ACC112 (cell line): ENCODE data around the gene CDS2.

Source experiments
- H2AFZ ChIP-seq: fragments of 200-600 bp; sonication (generic); one replicate; pipeline ENCODE4 v1.6.0; 2017; ENCODE audit warnings: antibody characterized with exemption, low read length; ENCODE audit not compliant: unreplicated experiment
- H3K27ac ChIP-seq: fragments of 200-600 bp; sonication (generic); 2 replicates; pipeline ENCODE4 v1.5.1; 2014; ENCODE audit warnings: low read depth, mild to moderate bottlenecking, antibody characterized with exemption, low read length, moderate library complexity
- H3K27me3 ChIP-seq: fragments of 200-600 bp; sonication (generic); 2 replicates; pipeline ENCODE4 v1.6.1; 2014; ENCODE audit warnings: mild to moderate bottlenecking, antibody characterized with exemption, low read length, moderate library complexity, mixed read lengths; ENCODE audit not compliant: insufficient read depth
- H3K36me3 ChIP-seq: fragments of 200-600 bp; sonication (generic); 2 replicates; pipeline ENCODE4 v1.6.1; 2016; ENCODE audit warnings: mild to moderate bottlenecking, antibody characterized with exemption, low read length, moderate library complexity, mixed read lengths; ENCODE audit not compliant: insufficient read depth
- H3K4me1 ChIP-seq: fragments of 200-600 bp; sonication (generic); one replicate; pipeline ENCODE4 v1.6.1; 2016; ENCODE audit warnings: low read length, mixed read lengths; ENCODE audit not compliant: insufficient read depth, unreplicated experiment, control insufficient read depth
- H3K4me3 ChIP-seq: fragments of 200-600 bp; sonication (generic); 2 replicates; pipeline ENCODE4 v1.5.1; 2014; ENCODE audit warnings: mild to moderate bottlenecking, low read depth, low read length
- H3K79me2 ChIP-seq: fragments of 200-600 bp; sonication (generic); one replicate; pipeline ENCODE4 v1.6.0; 2016; ENCODE audit warnings: low read length; ENCODE audit not compliant: control insufficient read depth, unreplicated experiment, insufficient read depth

CDS2 gene

GRCh38 chr20:5136096-5136495 lies 9.3 kb downstream of the CDS2 start:
- H3K36me3 ChIP-seq, result no peaks in the 10 kb centered on the region
- peaks cover 56% of the 10 kb centered on the region for H3K79me2 ChIP-seq
- no peaks in the 10 kb centered on the region for H3K4me1 ChIP-seq
- H2AFZ ChIP-seq, result no peak overlapping the region
- no peak overlapping the region for H3K4me3 ChIP-seq
- H3K27me3 ChIP-seq, result no peaks in the 10 kb centered on the region
- H3K27ac ChIP-seq, result no peak overlapping the region

GRCh38 chr20:5140195-5140594 lies 13.4 kb downstream of the CDS2 start:
- no peak overlapping the region for H3K4me3 ChIP-seq
- H3K27ac ChIP-seq, result no peak overlapping the region
- no peaks in the 10 kb centered on the region for H3K36me3 ChIP-seq
- no peaks in the 10 kb centered on the region for H3K27me3 ChIP-seq
- H3K79me2 ChIP-seq, result peaks cover 48% of the 10 kb centered on the region
- H3K4me1 ChIP-seq, result no peaks in the 10 kb centered on the region
- no peak overlapping the region for H2AFZ ChIP-seq

GRCh38 chr20:5141615-5142014 lies 14.8 kb downstream of the CDS2 start:
- Histone ChIP-seq H3K27me3 (no peaks in the 10 kb centered on the region), H2AFZ (no peak overlapping the region), H3K79me2 (peaks cover 34% of the 10 kb centered on the region), H3K27ac (no peak overlapping the region), H3K4me1 (no peaks in the 10 kb centered on the region), H3K36me3 (no peaks in the 10 kb centered on the region), H3K4me3 (no peak overlapping the region)

DNA sequence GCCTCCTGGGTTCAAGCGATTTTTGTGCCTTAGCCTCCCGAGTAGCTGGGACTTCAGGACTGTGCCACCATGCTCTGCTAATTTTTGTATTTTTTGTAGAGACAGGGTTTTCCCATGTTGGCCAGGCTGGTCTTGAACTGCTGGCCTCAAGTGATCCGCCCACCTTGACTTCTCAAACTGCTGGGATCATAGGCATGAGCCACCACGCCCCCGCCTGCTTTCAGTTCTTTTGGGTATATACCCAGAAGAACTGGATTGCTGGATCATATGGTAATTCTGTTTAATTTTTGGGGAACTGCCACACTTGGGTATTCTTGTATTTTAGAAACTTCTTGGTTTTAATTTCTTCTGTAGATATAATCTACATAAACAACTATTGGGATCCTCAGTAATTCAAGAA lies 17.0 kb downstream of the CDS2 start:
- H2AFZ ChIP-seq, result no peak overlapping the region
- no peaks in the 10 kb centered on the region for H3K36me3 ChIP-seq
- H3K79me2 ChIP-seq, result peaks cover 32% of the 10 kb centered on the region
- no peak overlapping the region for H3K27ac ChIP-seq
- H3K4me1 ChIP-seq, result no peaks in the 10 kb centered on the region
- no peak overlapping the region for H3K4me3 ChIP-seq
- no peaks in the 10 kb centered on the region for H3K27me3 ChIP-seq

- H3K4me1 ChIP-seq, result peaks cover 2% of the 10 kb centered on the region
- no peaks in the 10 kb centered on the region for H3K36me3 ChIP-seq
- no peak overlapping the region for H3K4me3 ChIP-seq
- no peak overlapping the region for H2AFZ ChIP-seq
- no peaks in the 10 kb centered on the region for H3K27me3 ChIP-seq
- H3K79me2 ChIP-seq, result peaks cover 29% of the 10 kb centered on the region
- H3K27ac ChIP-seq, result no peak overlapping the region
Measured at GRCh38 chr20:5145365-5146098, 18.7 kb downstream of the CDS2 start.

DNA sequence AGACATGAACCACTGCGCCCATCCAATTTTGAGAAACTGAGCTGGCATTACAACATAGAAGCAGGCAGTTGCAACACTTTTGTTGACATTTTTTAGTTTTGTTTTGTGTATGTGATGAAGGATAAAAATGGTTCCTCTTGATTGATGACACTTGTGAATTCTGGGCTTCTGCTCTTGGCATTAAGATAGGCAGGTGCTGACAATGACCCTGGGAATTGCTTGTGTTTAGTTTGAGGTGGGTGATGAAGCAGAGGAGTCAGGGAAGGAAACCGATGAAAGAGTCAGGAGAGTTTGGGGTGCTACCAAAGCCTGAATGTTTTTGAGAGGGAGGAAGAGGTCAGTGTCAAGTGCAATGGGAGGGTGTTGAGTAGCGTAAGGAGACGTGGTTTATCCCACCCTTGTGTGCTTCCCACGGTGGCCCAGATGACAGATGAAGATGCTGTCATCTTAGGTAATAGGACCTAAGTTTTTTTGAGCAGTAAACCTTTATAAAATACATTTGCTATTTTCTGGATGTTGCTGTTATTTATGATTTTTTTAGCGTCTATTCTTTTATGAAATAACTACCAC lies 19.4 kb downstream of the CDS2 start:
- no peak overlapping the region for H3K4me3 ChIP-seq
- H2AFZ ChIP-seq, result no peak overlapping the region
- H3K27ac ChIP-seq, result no peak overlapping the region
- H3K27me3 ChIP-seq, result no peaks in the 10 kb centered on the region
- peaks cover 8% of the 10 kb centered on the region for H3K4me1 ChIP-seq
- peaks cover 23% of the 10 kb centered on the region for H3K79me2 ChIP-seq
- H3K36me3 ChIP-seq, result no peaks in the 10 kb centered on the region

GRCh38 chr20:5146871-5147592 lies 20.2 kb downstream of the CDS2 start:
- no peak overlapping the region for H3K4me3 ChIP-seq
- H3K27ac ChIP-seq, result no peak overlapping the region
- H3K79me2 ChIP-seq, result peaks cover 17% of the 10 kb centered on the region
- no peaks in the 10 kb centered on the region for H3K27me3 ChIP-seq
- H2AFZ ChIP-seq, result no peak overlapping the region
- H3K4me1 ChIP-seq, result peaks cover 8% of the 10 kb centered on the region
- no peaks in the 10 kb centered on the region for H3K36me3 ChIP-seq

DNA sequence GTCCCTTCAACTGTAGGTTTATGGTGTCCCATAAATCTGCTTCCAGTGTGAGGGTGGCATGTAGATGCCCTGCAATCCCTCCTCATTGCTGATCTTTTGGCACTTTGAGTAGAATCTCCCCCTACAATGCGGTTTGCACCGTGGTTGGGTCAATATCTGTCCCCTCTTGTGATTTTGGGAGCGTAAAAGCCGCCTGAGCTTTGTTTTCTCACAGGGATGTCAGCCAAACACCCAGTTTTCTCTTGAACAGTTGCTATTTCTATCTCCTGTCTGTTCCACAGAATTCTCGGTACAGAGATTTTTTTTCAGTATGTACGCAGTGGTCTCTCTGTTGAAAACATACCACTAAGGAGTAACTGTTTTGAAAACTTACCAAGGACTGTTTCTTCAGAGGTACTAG lies 21.8 kb downstream of the CDS2 start:
- Histone ChIP-seq H3K4me3 (no peak overlapping the region), H3K79me2 (peaks cover 21% of the 10 kb centered on the region)

DNA sequence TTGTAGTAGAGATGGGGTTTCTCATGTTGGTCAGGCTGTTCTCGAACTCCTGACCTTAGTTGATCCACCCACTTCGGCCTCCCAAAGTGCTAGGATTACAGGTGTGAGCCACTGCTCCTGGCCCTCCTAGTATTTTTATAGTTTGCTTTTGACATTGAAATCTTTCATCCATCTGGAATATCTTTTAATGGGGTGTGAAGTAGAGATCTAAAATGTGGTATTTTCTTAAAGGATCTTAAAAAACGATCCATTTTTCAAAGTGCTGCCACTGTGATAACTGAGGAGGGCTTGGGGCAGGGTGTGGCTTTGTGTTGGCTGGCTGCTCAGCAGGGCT lies 23.1 kb downstream of the CDS2 start:
- no peak overlapping the region for H3K27ac ChIP-seq
- no peak overlapping the region for H3K4me3 ChIP-seq
- peaks cover 21% of the 10 kb centered on the region for H3K79me2 ChIP-seq
- H3K4me1 ChIP-seq, result peaks cover 13% of the 10 kb centered on the region
- no peak overlapping the region for H2AFZ ChIP-seq
- no peaks in the 10 kb centered on the region for H3K36me3 ChIP-seq
- H3K27me3 ChIP-seq, result no peaks in the 10 kb centered on the region

More for the DNA sequence above, 21.8 kb downstream of the CDS2 start:
- Histone ChIP-seq H3K27ac (no peak overlapping the region), H3K4me1 (peaks cover 11% of the 10 kb centered on the region), H3K27me3 (no peaks in the 10 kb centered on the region), H3K36me3 (no peaks in the 10 kb centered on the region), H2AFZ (no peak overlapping the region)

GRCh38 chr20:5150226-5151076 lies 23.6 kb downstream of the CDS2 start:
- peaks cover 13% of the 10 kb centered on the region for H3K4me1 ChIP-seq
- H3K79me2 ChIP-seq, result peaks cover 21% of the 10 kb centered on the region
- H3K27me3 ChIP-seq, result no peaks in the 10 kb centered on the region
- no peak overlapping the region for H2AFZ ChIP-seq
- H3K36me3 ChIP-seq, result no peaks in the 10 kb centered on the region
- H3K4me3 ChIP-seq, result no peak overlapping the region
- no peak overlapping the region for H3K27ac ChIP-seq
